Gastroesophageal sphincter (tissue), 3 donors: Measurements from ENCODE around the gene CFD.

Source experiments
- CTCF ChIP-seq, 4 experiments: fragments of 200-600 bp in 2 of 4; fragments of 450-650 bp in 2 of 4; sonication (generic) in 1 of 4; IDR thresholded peaks; one replicate each; pipeline ENCODE4 v1.5.1; 2017 to 2019; ENCODE audit warnings: antibody characterized with exemption in 4 of 4, mild to moderate bottlenecking in 2 of 4, moderate library complexity in 2 of 4
- EP300 ChIP-seq: sonication (generic); formaldehyde crosslinking; IDR thresholded peaks from one replicate; pipeline ENCODE4 v1.6.1; 2017; ENCODE audit warnings: antibody characterized with exemption, mild to moderate bottlenecking
- POLR2AphosphoS5 ChIP-seq: sonication (generic); formaldehyde crosslinking; IDR thresholded peaks from one replicate; pipeline ENCODE4 v1.6.1; 2017; ENCODE audit warnings: antibody characterized with exemption

- TF ChIP-seq CTCF (IDR thresholded peaks at IDR 0.05) = no peak
- TF ChIP-seq EP300 = no peak
- no peak for TF ChIP-seq POLR2AphosphoS5
Observed at GRCh38 chr19:853014-853585, 6.4 kb upstream of the CFD start.
